Measurements from ENCODE around the gene DPAGT1.

- TF ChIP-seq EZH2phosphoT487 (IDR thresholded peaks at IDR 0.05; ENCODE audit: borderline replicate concordance, low read depth, low read length) (no peak), CTCF (conservative IDR thresholded peaks at IDR 0.05; ENCODE audit: low read length) (no peak)
Measured at GRCh38 chr11:119087747-119088241, 13.9 kb downstream of the DPAGT1 start.
